ENCODE data around the gene IFI44. TPM values are rescaled to one million over a fixed set of nuclear protein-coding genes. Genes with fewer than 3 reads are reported as not detected.

IFI44 gene
- total and polyA plus RNA-seq, 2 donors (not counting 3 experiments of a cell fraction or from before 2014, with no cell fraction given) = 11.8 to 12.3 TPM

GRCh38 chr1:78604643-78605042, 45.0 kb upstream of the IFI44 start:
- Histone ChIP-seq H3K4me2 (ENCODE audit: insufficient read depth, low read length) (no peak overlapping the region), H3K9ac (replicated peaks; ENCODE audit: extremely low read depth, insufficient read depth, low read length) (no peak overlapping the region), H3K4me3 (replicated peaks in 1 of 3; ENCODE audit: insufficient read depth in 1 of 3, low read depth in 1 of 3, low read length in 3 of 3) (no peak overlapping the region), H3K9me1 (replicated peaks; ENCODE audit: control insufficient read depth, extremely low read depth, insufficient read depth, low read length) (no peaks in the 10 kb centered on the region), H3K9me3 (replicated peaks; ENCODE audit: control insufficient read depth, insufficient read depth, low read length) (no peaks in the 10 kb centered on the region), H3K27ac (ENCODE audit: insufficient read depth, low read depth, low read length) (no peak overlapping the region), H3K79me2 (ENCODE audit: control insufficient read depth, insufficient read depth, low read length) (no peaks in the 10 kb centered on the region), H2AFZ (ENCODE audit: low read depth, low read length) (no peak overlapping the region), H3K4me1 (ENCODE audit: control insufficient read depth, extremely low read depth, insufficient read depth, low read length) (no peaks in the 10 kb centered on the region), H4K20me1 (replicated peaks; ENCODE audit: control insufficient read depth, extremely low read depth, insufficient read depth, low read length) (no peaks in the 10 kb centered on the region), H3K27me3 (ENCODE audit: control insufficient read depth in 2 of 2, insufficient read depth in 2 of 2, low read length in 2 of 2) (no peaks in the 10 kb centered on the region), H3K36me3 (ENCODE audit: control insufficient read depth in 2 of 2, extremely low read depth in 1 of 2, insufficient read depth in 2 of 2, low read length in 2 of 2) (no peaks in the 10 kb centered on the region)
- intact Hi-C loops (cut with micrococcal nuclease) (loop anchor here (10.0 kb wide), 1 partner anchor 190 kb away; no protein-coding TSS in a partner anchor), dilution Hi-C loops (cut with MboI; ENCODE audit: extremely low pct_ligation_motif_present, low sequenced_read_pairs) (no loop called here)
- POLR2A ChIA-PET = no interaction called here
- TF ChIP-seq GATA2 (IDR thresholded peaks at IDR 0.05; ENCODE audit: insufficient read depth, insufficient read length, low read depth, low read length) (no peak), MYC (IDR thresholded peaks at IDR 0.05; ENCODE audit: low read depth, low read length) (no peak), FOS (IDR thresholded peaks at IDR 0.05; ENCODE audit: borderline replicate concordance, insufficient read depth, low read length) (no peak), EZH2 (IDR thresholded peaks at IDR 0.05; ENCODE audit: borderline replicate concordance, low read depth, low read length, severe bottlenecking) (no peak), JUN (IDR thresholded peaks at IDR 0.05; ENCODE audit: borderline replicate concordance, insufficient read depth, insufficient read length, low read depth) (no peak)
- TF ChIP-seq, protein P1, sequence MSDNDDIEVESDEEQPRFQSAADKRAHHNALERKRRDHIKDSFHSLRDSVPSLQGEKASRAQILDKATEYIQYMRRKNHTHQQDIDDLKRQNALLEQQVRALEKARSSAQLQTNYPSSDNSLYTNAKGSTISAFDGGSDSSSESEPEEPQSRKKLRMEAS (IDR thresholded peaks at IDR 0.05; ENCODE audit: insufficient read depth, insufficient read length) = no peak
- FAIRE-seq = no peak
- CTCF ChIA-PET = interaction anchor here (2.6 to 5.0 kb wide), 3 partner anchors 13 to 474 kb away, joined by 9 to 97 read pairs (median 24); no protein-coding TSS in a partner anchor
- BruUV-seq (replicated peaks) = no TSS peak
- no peak for DNase-seq (ENCODE audit: low read depth, low spot score)

GRCh38 chr1:78606274-78606673, 43.4 kb upstream of the IFI44 start:
- CTCF ChIA-PET = interaction anchor here (0.9 to 5.0 kb wide), 14 partner anchors 9 to 628 kb away, joined by 3 to 105 read pairs (median 4); partner anchors contain the start of gene FUBP1
- Histone ChIP-seq H3K9ac (replicated peaks; ENCODE audit: extremely low read depth, insufficient read depth, low read length) (no peak overlapping the region), H4K20me1 (replicated peaks; ENCODE audit: control insufficient read depth, extremely low read depth, insufficient read depth, low read length) (no peaks in the 10 kb centered on the region), H3K4me3 (replicated peaks in 1 of 3; ENCODE audit: insufficient read depth in 1 of 3, low read depth in 1 of 3, low read length in 3 of 3) (no peak overlapping the region), H3K9me1 (replicated peaks; ENCODE audit: control insufficient read depth, extremely low read depth, insufficient read depth, low read length) (no peaks in the 10 kb centered on the region), H3K27me3 (ENCODE audit: control insufficient read depth in 2 of 2, insufficient read depth in 2 of 2, low read length in 2 of 2) (peaks cover 0 to 2% of the 10 kb centered on the region in 2 experiments), H3K79me2 (ENCODE audit: control insufficient read depth, insufficient read depth, low read length) (no peaks in the 10 kb centered on the region), H3K9me3 (replicated peaks; ENCODE audit: control insufficient read depth, insufficient read depth, low read length) (no peaks in the 10 kb centered on the region), H2AFZ (ENCODE audit: low read depth, low read length) (no peak overlapping the region), H3K4me2 (ENCODE audit: insufficient read depth, low read length) (no peak overlapping the region), H3K27ac (ENCODE audit: insufficient read depth, low read depth, low read length) (no peak overlapping the region), H3K4me1 (ENCODE audit: control insufficient read depth, extremely low read depth, insufficient read depth, low read length) (no peaks in the 10 kb centered on the region), H3K36me3 (ENCODE audit: control insufficient read depth in 2 of 2, extremely low read depth in 1 of 2, insufficient read depth in 2 of 2, low read length in 2 of 2) (no peaks in the 10 kb centered on the region)
- intact Hi-C loops (cut with micrococcal nuclease) (loop anchor here (10.0 kb wide), 1 partner anchor 191 kb away; no protein-coding TSS in a partner anchor), dilution Hi-C loops (cut with MboI; ENCODE audit: extremely low pct_ligation_motif_present, low sequenced_read_pairs) (no loop called here)
- TF ChIP-seq MYC (IDR thresholded peaks at IDR 0.05; ENCODE audit: low read depth, low read length) (no peak), POLR2AphosphoS5 (IDR thresholded peaks at IDR 0.05; ENCODE audit: insufficient read depth, low read depth, low read length) (no peak), EZH2 (IDR thresholded peaks at IDR 0.05; ENCODE audit: borderline replicate concordance, low read depth, low read length, severe bottlenecking) (no peak), JUN (IDR thresholded peaks at IDR 0.05; ENCODE audit: borderline replicate concordance, insufficient read depth, insufficient read length, low read depth) (no peak), FOS (IDR thresholded peaks at IDR 0.05; ENCODE audit: borderline replicate concordance, insufficient read depth, low read length) (no peak), POLR2A (IDR thresholded peaks at IDR 0.05; ENCODE audit: low read depth, low read length) (no peak), GATA2 (IDR thresholded peaks at IDR 0.05; ENCODE audit: insufficient read depth, insufficient read length, low read depth, low read length) (no peak)
- TF ChIP-seq, protein P2, sequence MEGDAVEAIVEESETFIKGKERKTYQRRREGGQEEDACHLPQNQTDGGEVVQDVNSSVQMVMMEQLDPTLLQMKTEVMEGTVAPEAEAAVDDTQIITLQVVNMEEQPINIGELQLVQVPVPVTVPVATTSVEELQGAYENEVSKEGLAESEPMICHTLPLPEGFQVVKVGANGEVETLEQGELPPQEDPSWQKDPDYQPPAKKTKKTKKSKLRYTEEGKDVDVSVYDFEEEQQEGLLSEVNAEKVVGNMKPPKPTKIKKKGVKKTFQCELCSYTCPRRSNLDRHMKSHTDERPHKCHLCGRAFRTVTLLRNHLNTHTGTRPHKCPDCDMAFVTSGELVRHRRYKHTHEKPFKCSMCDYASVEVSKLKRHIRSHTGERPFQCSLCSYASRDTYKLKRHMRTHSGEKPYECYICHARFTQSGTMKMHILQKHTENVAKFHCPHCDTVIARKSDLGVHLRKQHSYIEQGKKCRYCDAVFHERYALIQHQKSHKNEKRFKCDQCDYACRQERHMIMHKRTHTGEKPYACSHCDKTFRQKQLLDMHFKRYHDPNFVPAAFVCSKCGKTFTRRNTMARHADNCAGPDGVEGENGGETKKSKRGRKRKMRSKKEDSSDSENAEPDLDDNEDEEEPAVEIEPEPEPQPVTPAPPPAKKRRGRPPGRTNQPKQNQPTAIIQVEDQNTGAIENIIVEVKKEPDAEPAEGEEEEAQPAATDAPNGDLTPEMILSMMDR (IDR thresholded peaks at IDR 0.05; ENCODE audit: extremely low read depth in 1 of 2, insufficient read depth in 1 of 2, low read depth in 1 of 2, low read length in 2 of 2) = no peak
- TF ChIP-seq, protein P1 (IDR thresholded peaks at IDR 0.05; ENCODE audit: insufficient read depth, insufficient read length) = no peak
- no TSS peak for BruUV-seq (replicated peaks)
- no peak for FAIRE-seq
- no peak for DNase-seq (ENCODE audit: low read depth, low spot score)
- POLR2A ChIA-PET = no interaction called here

Measured in endothelial cell of umbilical vein (primary cell).